PC-9 (cell line): ENCODE measurements around the gene TMEM88.

Source experiments
- CTCF ChIP-seq: fragments of 200-600 bp; sonication (generic); conservative IDR thresholded peaks from 2 replicates; pipeline ENCODE4 v1.6.1; 2017; ENCODE audit warnings: mixed run types, antibody characterized with exemption, mild to moderate bottlenecking, moderate library complexity
- EZH2 ChIP-seq: fragments of 200-600 bp; sonication (generic); IDR thresholded peaks from 2 replicates; pipeline ENCODE4 v1.8.0; 2017; ENCODE audit warnings: antibody characterized with exemption, low read depth

GRCh38 chr17:7838090-7839075 lies 16.5 kb upstream of the TMEM88 start:
- TF ChIP-seq CTCF (no peak), EZH2 (no peak)
